ENCODE measurements around the gene C13orf46. TPM values are rescaled to one million over a fixed set of nuclear protein-coding genes. Genes with fewer than 3 reads are reported as not detected.

The C13orf46 gene
- total RNA-seq, 1 experiment from 2014 or later: not detected

GRCh38 chr13:113970810-113971470 lies 2.9 kb downstream of the C13orf46 start:
- DNase-seq (ENCODE audit: low spot score): no peak

DNA sequence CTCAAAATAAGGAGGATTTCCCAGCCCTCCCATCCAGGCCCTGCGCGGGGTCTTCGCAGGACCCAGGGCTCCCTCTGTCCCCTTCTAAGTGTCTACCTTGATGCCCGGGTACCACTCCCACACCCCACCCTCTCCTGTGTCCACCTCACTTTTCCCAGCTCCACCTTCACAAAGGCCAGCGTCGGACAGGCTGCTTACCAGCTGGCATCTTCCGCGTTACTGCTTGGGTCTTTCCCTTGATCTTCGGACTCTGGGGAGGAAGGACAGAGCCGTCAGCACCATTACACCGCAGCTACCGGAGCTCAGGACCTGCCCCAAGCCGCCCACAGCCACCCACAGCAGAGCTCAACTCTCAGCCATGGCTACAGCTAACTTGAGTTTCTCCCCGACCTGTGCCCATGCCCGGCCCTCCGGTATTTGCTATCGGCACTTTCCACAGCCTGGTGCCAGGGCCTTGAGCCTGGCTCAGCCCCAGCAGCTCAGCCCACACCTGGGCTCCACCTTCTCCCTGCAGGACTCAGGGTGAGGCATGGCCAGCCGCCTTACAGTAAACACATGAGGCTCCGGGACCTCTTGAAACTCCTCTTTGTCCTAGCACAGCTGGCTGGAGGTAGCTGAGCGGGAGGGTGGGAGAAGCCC lies 3.8 kb downstream of the C13orf46 start:
- DNase-seq (ENCODE audit: low spot score): no peak

- no peak for DNase-seq (ENCODE audit: low spot score)
Measured at GRCh38 chr13:113969311-113969972, 4.4 kb downstream of the C13orf46 start.

GRCh38 chr13:113968463-113969310 lies 5.2 kb downstream of the C13orf46 start:
- DNase-seq (ENCODE audit: low spot score): no peak

- DNase-seq (ENCODE audit: low spot score): no peak
Measured at GRCh38 chr13:113967729-113968462, 6.0 kb downstream of the C13orf46 start.

GRCh38 chr13:113967206-113967720 lies 6.6 kb downstream of the C13orf46 start:
- DNase-seq (ENCODE audit: low spot score): no peak

GRCh38 chr13:113965968-113966884 lies 7.7 kb downstream of the C13orf46 start:
- DNase-seq (ENCODE audit: low spot score): no peak

- DNase-seq (ENCODE audit: low spot score): no peak
Measured at GRCh38 chr13:113965383-113965874, 8.4 kb downstream of the C13orf46 start.

DNA sequence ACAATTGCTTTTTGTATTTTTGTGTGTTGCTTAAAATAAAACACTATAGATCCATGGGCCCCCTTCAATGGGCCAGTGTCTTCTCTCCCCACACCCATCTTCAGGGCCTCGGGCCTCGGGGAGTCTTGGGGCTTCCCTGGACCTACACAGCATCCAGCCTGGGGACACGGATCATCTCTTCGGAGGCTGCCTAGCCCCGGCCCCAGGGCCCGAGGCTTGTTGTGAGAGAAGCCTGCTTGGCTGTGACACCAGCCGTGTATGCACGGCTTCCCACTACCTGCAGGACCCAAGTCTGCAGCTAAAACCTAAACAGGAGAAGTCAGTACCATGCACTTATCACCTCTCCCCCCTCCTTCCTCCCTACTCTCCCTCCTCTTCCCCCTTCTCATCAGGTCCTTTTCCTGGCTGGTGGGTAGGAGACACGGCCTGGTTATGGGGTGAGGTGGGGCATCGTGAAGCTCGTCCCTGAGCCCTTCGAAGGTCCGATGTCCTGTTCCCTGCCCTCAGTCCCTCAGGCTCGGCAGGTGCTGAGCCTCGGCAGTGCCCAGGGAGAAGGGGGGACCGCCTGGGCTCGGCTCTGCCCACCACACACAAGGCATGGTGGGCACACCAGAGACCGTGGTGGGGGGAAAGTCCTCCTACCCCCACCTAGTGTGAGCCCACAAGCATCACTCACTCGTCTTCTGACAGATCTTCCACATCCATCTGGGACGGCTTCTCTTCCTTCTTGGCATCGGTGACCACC lies 9.5 kb downstream of the C13orf46 start:
- DNase-seq (ENCODE audit: low spot score): no peak

- DNase-seq (ENCODE audit: low spot score): no peak
Measured at GRCh38 chr13:113963376-113963775, 10.5 kb downstream of the C13orf46 start.

DNA sequence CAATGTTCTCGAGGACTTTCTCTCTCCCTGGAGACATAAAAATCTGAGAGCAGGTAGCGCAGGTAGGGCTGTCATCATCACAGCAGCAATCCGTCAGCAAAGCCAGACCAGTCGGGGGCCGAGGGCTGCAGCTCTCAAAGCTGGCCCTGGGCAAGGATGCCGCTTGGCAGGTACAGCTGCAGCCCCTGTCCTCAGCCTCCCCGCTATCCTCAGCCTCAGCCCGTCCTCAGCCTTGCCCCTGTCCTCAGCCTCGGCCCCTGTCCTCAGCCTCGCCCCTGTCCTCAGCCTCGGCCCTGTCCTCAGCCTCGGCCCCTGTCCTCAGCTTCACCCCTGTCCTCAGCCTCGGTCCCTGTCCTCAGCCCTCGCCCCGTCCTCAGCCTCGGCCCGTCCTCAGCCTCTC lies 10.9 kb downstream of the C13orf46 start:
- no peak for DNase-seq (ENCODE audit: low spot score)

DNA sequence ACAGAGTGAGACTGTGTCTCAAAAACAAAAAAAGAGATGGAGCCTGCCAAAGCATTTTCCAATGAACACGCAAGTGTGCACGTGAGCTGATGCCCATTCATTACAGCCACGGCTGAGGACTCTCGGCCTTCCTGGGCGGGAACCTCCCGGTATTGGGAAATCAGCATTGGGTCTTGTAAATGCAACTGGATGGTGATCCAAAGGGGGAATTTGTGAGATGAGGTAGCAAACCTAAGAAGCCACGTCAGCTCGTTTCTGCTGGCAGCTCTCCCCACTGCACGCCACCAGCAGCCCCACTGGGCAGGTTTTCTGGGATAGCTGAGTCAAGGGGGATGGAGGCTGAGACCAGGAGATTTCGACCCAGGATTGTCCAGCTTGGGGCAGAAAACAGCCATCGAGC lies 11.5 kb downstream of the C13orf46 start:
- DNase-seq (ENCODE audit: low spot score): no peak

- no peak for DNase-seq (ENCODE audit: low spot score)
Measured at GRCh38 chr13:113960276-113960948, 13.5 kb downstream of the C13orf46 start.

DNA sequence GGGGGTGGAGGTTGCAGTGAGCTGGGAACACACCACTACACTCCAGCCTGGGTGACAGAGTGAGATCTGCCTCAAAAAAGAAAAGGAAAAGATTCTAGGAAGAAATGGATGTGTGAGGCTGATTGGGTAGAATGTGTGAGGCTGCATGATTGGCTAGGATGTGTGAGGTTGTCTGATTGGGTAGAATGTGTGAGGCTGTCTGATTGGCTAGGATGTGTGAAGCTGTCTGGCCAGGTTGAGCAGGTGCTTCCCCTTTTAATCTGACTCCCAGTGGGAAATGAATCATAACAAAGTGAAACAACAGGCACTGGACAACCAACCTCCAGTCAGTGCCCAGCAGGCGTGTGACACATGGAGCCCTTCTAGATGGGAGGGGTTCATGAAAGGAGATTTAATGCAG lies 14.7 kb downstream of the C13orf46 start:
- no peak for DNase-seq (ENCODE audit: low spot score)

- DNase-seq (ENCODE audit: low spot score): no peak
Measured at GRCh38 chr13:113958373-113958772, 15.5 kb downstream of the C13orf46 start.

GRCh38 chr13:113956571-113956970 lies 17.3 kb downstream of the C13orf46 start:
- DNase-seq (ENCODE audit: low spot score): no peak

DNA sequence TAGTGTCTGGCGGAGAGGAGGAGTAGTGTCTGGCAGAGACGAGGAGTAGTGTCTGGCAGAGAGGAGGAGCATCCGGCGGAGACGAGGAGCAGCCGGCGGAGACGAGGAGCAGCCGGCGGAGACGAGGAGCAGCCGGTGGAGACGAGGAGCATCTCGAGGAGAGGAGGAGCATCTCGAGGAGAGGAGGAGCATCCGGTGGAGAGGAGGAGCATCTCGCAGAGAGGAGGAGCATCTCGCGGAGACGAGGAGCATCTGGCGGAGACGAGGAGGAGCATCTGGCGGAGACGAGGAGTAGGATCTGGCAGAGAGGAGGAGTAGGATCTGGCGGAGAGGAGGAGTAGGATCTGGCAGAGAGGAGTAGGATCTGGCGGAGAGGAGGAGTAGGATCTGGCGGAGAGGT lies 18.2 kb downstream of the C13orf46 start:
- no peak for DNase-seq (ENCODE audit: low spot score)

DNA sequence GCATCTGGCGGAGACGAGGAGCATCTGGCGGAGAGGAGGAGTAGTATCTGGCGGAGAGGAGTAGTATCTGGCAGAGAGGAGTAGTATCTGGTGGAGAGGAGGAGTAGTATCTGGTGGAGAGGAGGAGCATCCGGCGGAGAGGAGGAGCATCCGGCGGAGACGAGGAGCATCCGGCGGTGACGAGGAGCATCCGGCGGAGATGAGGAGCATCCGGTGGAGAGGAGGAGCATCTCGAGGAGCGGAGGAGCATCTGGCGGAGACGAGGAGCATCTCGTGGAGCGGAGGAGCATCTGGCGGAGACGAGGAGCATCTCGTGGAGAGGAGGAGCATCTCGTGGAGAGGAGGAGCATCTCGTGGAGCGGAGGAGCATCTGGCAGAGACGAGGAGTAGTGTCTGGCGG lies 18.6 kb downstream of the C13orf46 start:
- no peak for DNase-seq (ENCODE audit: low spot score)

Data from H4 (cell line).